HCT116 (cell line): ENCODE measurements around the gene ISM1. TPM values are rescaled to one million over a fixed set of nuclear protein-coding genes. Genes with fewer than 3 reads are reported as not detected.

Experiments used
- ATAC-seq: fragments of 200-7000 bp; cut with Tn5 transposase; 2 replicates; pipeline ENCODE4 v1.9.1; 2020; ENCODE audit warnings: mild to moderate bottlenecking, moderate library complexity
- BruUV-seq: library from RNA; stranded (reverse); fragments of 400-500 nt; replicated peaks from 2 replicates; lab custom pipeline; 2021; lab: Mats Ljungman, UMichigan
- CTCF ChIA-PET: fragments of 300-600 bp; sonication (Branson Sonifier 250); formaldehyde crosslinking; loops from one replicate; lab custom pipeline; 2021; ENCODE audit warnings: antibody characterized with exemption; lab: Charles Lee
- POLR2A ChIA-PET: fragments of 300-600, 350-600 bp; sonication (Branson Sonifier 250); formaldehyde crosslinking; loops from one replicate; lab custom pipeline; 2021; ENCODE audit warnings: antibody characterized with exemption; lab: Charles Lee
- RAD21 ChIA-PET, 2 experiments: fragments of 300-600 bp; sonication (Branson Sonifier 250); formaldehyde crosslinking; loops; one replicate each; lab custom pipeline; 2023; ENCODE audit warnings: low total read pairs in 2 of 2; ENCODE audit not compliant: uncharacterized antibody in 2 of 2, unreplicated experiment in 2 of 2, low non-redundant PET in 1 of 2; lab: Charles Lee
- DNase-seq: peaks from one replicate; pipeline ENCODE4 v3.0.0-alpha.2; 2010; ENCODE audit warnings: low read depth, low spot score
- H2AFZ ChIP-seq: fragments of 200-600 bp; shearing (Covaris generic), sonication (generic); 2 replicates; pipeline ENCODE4 v1.6.1; 2017; ENCODE audit warnings: low read depth, mixed run types, mixed read lengths, antibody characterized with exemption, low read length; ENCODE audit not compliant: poor library complexity, severe bottlenecking
- H3K27ac ChIP-seq: 2 replicates; pipeline ENCODE4 v1.5.1; 2012; ENCODE audit warnings: low read depth, low read length
- H3K27me3 ChIP-seq: fragments of 200-600 bp; sonication (generic); 2 replicates; pipeline ENCODE4 v1.6.1; 2016; ENCODE audit warnings: mixed run types, low read length, mixed read lengths; ENCODE audit not compliant: insufficient read depth
- H3K36me3 ChIP-seq, 2 experiments: fragments of 200-500 bp in 1 of 2; fragments of 200-600 bp in 1 of 2; sonication (Bioruptor generic) in 1 of 2; sonication (generic) in 1 of 2; 2 replicates each; pipeline versions ENCODE4 v1.5.1 to v1.6.1; 2014 to 2016; ENCODE audit warnings: low read length in 2 of 2, inconsistent platforms in 1 of 2, mixed read lengths in 1 of 2, mixed run types in 1 of 2; ENCODE audit not compliant: insufficient read depth in 2 of 2, control insufficient read depth in 1 of 2
- H3K4me1 ChIP-seq, 2 experiments: fragments of 200-600 bp in 1 of 2; sonication (generic) in 1 of 2; 2 replicates each; pipeline versions ENCODE4 v1.5.1 to v1.6.1; 2012 to 2017; ENCODE audit warnings: low read length in 2 of 2, inconsistent platforms in 1 of 2, mild to moderate bottlenecking in 1 of 2, mixed read lengths in 1 of 2, mixed run types in 1 of 2, moderate library complexity in 1 of 2; ENCODE audit not compliant: insufficient read depth in 2 of 2, control insufficient read depth in 1 of 2
- H3K4me2 ChIP-seq: fragments of 200-600 bp; sonication (generic); 2 replicates; pipeline ENCODE4 v1.6.1; 2017; ENCODE audit warnings: mixed run types, low read length, mixed read lengths
- H3K4me3 ChIP-seq, 2 experiments: fragments of 200-600 bp in 1 of 2; sonication (generic) in 1 of 2; replicated peaks in 1 of 2; 2 replicates each; pipeline ENCODE4 v1.5.1; 2011 to 2016; ENCODE audit warnings: low read length in 2 of 2, control low read depth in 1 of 2, low read depth in 1 of 2, mild to moderate bottlenecking in 1 of 2, mixed read lengths in 1 of 2, mixed run types in 1 of 2
- H3K79me2 ChIP-seq: fragments of 200-600 bp; sonication (generic); 2 replicates; pipeline ENCODE4 v1.6.1; 2017; ENCODE audit warnings: mild to moderate bottlenecking, mixed run types, low read length, moderate library complexity, mixed read lengths; ENCODE audit not compliant: insufficient read depth
- H3K9ac ChIP-seq: fragments of 200-600 bp; sonication (generic); 2 replicates; pipeline ENCODE4 v1.6.1; 2016; ENCODE audit warnings: low read length, mixed read lengths
- H3K9me2 ChIP-seq: fragments of 200-600 bp; sonication (generic), shearing (Covaris generic); 2 replicates; pipeline ENCODE4 v1.6.1; 2017; ENCODE audit warnings: mixed run types, mild to moderate bottlenecking, moderate library complexity; ENCODE audit not compliant: insufficient read depth
- H3K9me3 ChIP-seq, 2 experiments: fragments of 200-500 bp in 1 of 2; fragments of 200-600 bp in 1 of 2; sonication (Bioruptor generic) in 1 of 2; sonication (generic) in 1 of 2; 2 replicates each; pipeline ENCODE4 v1.6.1; 2014 to 2017; ENCODE audit warnings: low read length in 2 of 2, mixed read lengths in 2 of 2, inconsistent platforms in 1 of 2, low read depth in 1 of 2, mild to moderate bottlenecking in 1 of 2, mixed run types in 1 of 2, moderate library complexity in 1 of 2; ENCODE audit not compliant: control insufficient read depth in 1 of 2, insufficient read depth in 1 of 2
- H4K20me1 ChIP-seq: fragments of 200-600 bp; sonication (generic), shearing (Covaris generic); 2 replicates; pipeline ENCODE4 v1.6.1; 2017; ENCODE audit warnings: mixed run types, mild to moderate bottlenecking, moderate library complexity; ENCODE audit not compliant: insufficient read depth
- CBX3 ChIP-seq: IDR thresholded peaks from 2 replicates; pipeline ENCODE4 v1.6.1; 2012; ENCODE audit warnings: low read depth
- CEBPB ChIP-seq: IDR thresholded peaks from 2 replicates; pipeline ENCODE4 v1.6.1; 2012; ENCODE audit warnings: low read depth
- ELF1 ChIP-seq: IDR thresholded peaks from 2 replicates; pipeline ENCODE4 v1.6.1; 2012; ENCODE audit warnings: low read depth, borderline replicate concordance
- POLR2A ChIP-seq: IDR thresholded peaks from 2 replicates; pipeline ENCODE4 v1.7.0; 2011; ENCODE audit warnings: borderline replicate concordance; ENCODE audit not compliant: insufficient read depth, insufficient read length; ENCODE audit errors: extremely low read depth
- POLR2AphosphoS5 ChIP-seq: IDR thresholded peaks from 2 replicates; pipeline ENCODE4 v1.6.1; 2011; ENCODE audit warnings: mild to moderate bottlenecking, low read depth, low read length, moderate library complexity
- RAD21 ChIP-seq: IDR thresholded peaks from 2 replicates; pipeline ENCODE4 v1.6.1; 2012; ENCODE audit warnings: low read depth, mild to moderate bottlenecking
- SIN3A ChIP-seq: IDR thresholded peaks from 2 replicates; pipeline ENCODE4 v1.6.1; 2012; ENCODE audit warnings: low read depth
- SP1 ChIP-seq: IDR thresholded peaks from 2 replicates; pipeline ENCODE4 v1.6.1; 2012; ENCODE audit warnings: low read depth
- TCF7L2 ChIP-seq: IDR thresholded peaks from 2 replicates; pipeline ENCODE4 v1.7.0; 2011; ENCODE audit warnings: borderline replicate concordance, inconsistent platforms; ENCODE audit not compliant: insufficient read depth, insufficient read length; ENCODE audit errors: extremely low read depth
- YY1 ChIP-seq: IDR thresholded peaks from 2 replicates; pipeline ENCODE4 v1.6.1; 2011; ENCODE audit warnings: low read length, low read depth, moderate library complexity, mild to moderate bottlenecking; ENCODE audit not compliant: insufficient replicate concordance; ENCODE audit errors: extremely low read depth
- ZBTB33 ChIP-seq: IDR thresholded peaks from 2 replicates; pipeline ENCODE4 v1.6.1; 2011; ENCODE audit warnings: mild to moderate bottlenecking, low read length, moderate library complexity; ENCODE audit not compliant: insufficient replicate concordance; ENCODE audit errors: extremely low read depth
- ZFX ChIP-seq: fragments of 450-650 bp; IDR thresholded peaks from 2 replicates; pipeline ENCODE4 v1.6.1; 2017
- intact Hi-C: fragments of 100-400 bp; cut with micrococcal nuclease; formaldehyde crosslinking; loops from 2 replicates; pipeline ENCODE4 v1.10.0; 2022
- total RNA-seq: library from RNA; stranded (reverse); gene quantifications from one replicate; pipeline ENCODE4 v1.2.1, GENCODE V29; 2021; ENCODE audit not compliant: unreplicated experiment
- TF ChIP-seq, protein P1 (sequence below): IDR thresholded peaks from 2 replicates; pipeline ENCODE4 v1.6.1; 2012
- TF ChIP-seq, protein P2 (sequence below): IDR thresholded peaks from 2 replicates; pipeline ENCODE4 v1.6.1; 2012; ENCODE audit warnings: low read depth
- TF ChIP-seq, protein P3 (sequence below): IDR thresholded peaks from 2 replicates; pipeline ENCODE4 v1.6.1; 2012

The ISM1 gene
- total RNA-seq, 1 experiment from 2014 or later, result 0.37 TPM

DNA sequence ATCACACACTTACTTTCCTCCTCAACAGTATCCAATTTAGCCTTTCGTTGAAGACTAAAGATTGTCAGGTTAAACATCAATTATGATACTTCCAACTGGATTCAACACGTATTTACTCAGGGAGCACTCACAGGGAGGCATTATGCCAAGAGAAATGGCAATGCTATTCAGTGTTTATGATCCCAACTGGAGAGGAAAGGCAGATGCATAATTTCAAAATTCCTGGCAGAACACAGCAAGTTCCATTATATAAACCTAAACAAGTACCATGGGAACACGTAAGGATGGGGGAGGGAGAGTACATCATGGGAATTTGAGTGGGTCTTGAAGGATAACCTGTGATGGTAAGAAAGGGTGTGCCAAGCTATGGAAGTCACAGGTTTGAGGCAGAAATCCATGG is 112.7 kb downstream of the ISM1 start (continued):
- TF ChIP-seq ZBTB33, result no peak
- TF ChIP-seq YY1, result no peak
- no peak for TF ChIP-seq POLR2A

- CTCF ChIA-PET, result interaction anchor here (1.4 kb wide), 1 partner anchor 12 kb away, joined by 3 read pairs; no protein-coding TSS in a partner anchor
- no peak for ATAC-seq
- TF ChIP-seq RAD21, result no peak
- no peak for TF ChIP-seq ZBTB33
- no peak for TF ChIP-seq POLR2A
- no peak for TF ChIP-seq ELF1
- no peak for TF ChIP-seq SP1
- TF ChIP-seq, protein P1, sequence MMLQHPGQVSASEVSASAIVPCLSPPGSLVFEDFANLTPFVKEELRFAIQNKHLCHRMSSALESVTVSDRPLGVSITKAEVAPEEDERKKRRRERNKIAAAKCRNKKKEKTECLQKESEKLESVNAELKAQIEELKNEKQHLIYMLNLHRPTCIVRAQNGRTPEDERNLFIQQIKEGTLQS, result no peak
- TF ChIP-seq CBX3, result no peak
- no peak for TF ChIP-seq CEBPB
- no peak for TF ChIP-seq POLR2AphosphoS5
- TF ChIP-seq ZFX, result no peak
- no peak for TF ChIP-seq TCF7L2
- no peak for TF ChIP-seq SIN3A
- TF ChIP-seq, protein P2, sequence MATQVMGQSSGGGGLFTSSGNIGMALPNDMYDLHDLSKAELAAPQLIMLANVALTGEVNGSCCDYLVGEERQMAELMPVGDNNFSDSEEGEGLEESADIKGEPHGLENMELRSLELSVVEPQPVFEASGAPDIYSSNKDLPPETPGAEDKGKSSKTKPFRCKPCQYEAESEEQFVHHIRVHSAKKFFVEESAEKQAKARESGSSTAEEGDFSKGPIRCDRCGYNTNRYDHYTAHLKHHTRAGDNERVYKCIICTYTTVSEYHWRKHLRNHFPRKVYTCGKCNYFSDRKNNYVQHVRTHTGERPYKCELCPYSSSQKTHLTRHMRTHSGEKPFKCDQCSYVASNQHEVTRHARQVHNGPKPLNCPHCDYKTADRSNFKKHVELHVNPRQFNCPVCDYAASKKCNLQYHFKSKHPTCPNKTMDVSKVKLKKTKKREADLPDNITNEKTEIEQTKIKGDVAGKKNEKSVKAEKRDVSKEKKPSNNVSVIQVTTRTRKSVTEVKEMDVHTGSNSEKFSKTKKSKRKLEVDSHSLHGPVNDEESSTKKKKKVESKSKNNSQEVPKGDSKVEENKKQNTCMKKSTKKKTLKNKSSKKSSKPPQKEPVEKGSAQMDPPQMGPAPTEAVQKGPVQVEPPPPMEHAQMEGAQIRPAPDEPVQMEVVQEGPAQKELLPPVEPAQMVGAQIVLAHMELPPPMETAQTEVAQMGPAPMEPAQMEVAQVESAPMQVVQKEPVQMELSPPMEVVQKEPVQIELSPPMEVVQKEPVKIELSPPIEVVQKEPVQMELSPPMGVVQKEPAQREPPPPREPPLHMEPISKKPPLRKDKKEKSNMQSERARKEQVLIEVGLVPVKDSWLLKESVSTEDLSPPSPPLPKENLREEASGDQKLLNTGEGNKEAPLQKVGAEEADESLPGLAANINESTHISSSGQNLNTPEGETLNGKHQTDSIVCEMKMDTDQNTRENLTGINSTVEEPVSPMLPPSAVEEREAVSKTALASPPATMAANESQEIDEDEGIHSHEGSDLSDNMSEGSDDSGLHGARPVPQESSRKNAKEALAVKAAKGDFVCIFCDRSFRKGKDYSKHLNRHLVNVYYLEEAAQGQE, result no peak
- TF ChIP-seq, protein P3, sequence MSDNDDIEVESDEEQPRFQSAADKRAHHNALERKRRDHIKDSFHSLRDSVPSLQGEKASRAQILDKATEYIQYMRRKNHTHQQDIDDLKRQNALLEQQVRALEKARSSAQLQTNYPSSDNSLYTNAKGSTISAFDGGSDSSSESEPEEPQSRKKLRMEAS, result no peak
- TF ChIP-seq, all 23 proteins: peak for 0
- DNase-seq, result no peak
- RAD21 ChIA-PET, result no interaction called here
- Histone ChIP-seq H3K4me3 (no peak overlapping the region), H4K20me1 (no peaks in the 10 kb centered on the region), H3K79me2 (no peaks in the 10 kb centered on the region), H2AFZ (no peak overlapping the region), H3K4me2 (no peak overlapping the region), H3K9ac (no peak overlapping the region), H3K27ac (no peak overlapping the region), H3K36me3 (no peaks in the 10 kb centered on the region), H3K9me2 (no peaks in the 10 kb centered on the region), H3K27me3 (no peaks in the 10 kb centered on the region), H3K4me1 (peaks cover 0 to 17% of the 10 kb centered on the region in 2 experiments; a peak in 1 of 4 replicates), H3K9me3 (no peaks in the 10 kb centered on the region)
- POLR2A ChIA-PET, result no interaction called here
- intact Hi-C loops, result no loop called here
- no TSS peak for BruUV-seq
Observed at GRCh38 chr20:13336308-13337089, 115.4 kb downstream of the ISM1 start.
